Small intestine (tissue), 7 donors: ENCODE data around the gene NR1H2. TPM values are rescaled to one million over a fixed set of nuclear protein-coding genes. Genes with fewer than 3 reads are reported as not detected.
A peak's percentile ranks its signal among the peaks of the same experiment; 100 is the strongest.
"Not testable (repeated sequence)": the region's sequence is repeated elsewhere in the genome, so short reads cannot be mapped to it uniquely, and the experiment has no call there.

Experiments
- DNase-seq, 2 donors: peaks; one replicate each; pipeline versions ENCODE4 v3.0.0 to v3.0.0-alpha.2; 2013
- FAIRE-seq: peaks from 2 replicates; lab custom pipeline; 2012; peaks lifted over from hg19 to GRCh38; lab: Jason Lieb, UNC
- H3K27ac ChIP-seq, 3 donors: one replicate each; pipeline ENCODE4 v1.5.1; 2013; ENCODE audit warnings: low read length in 2 of 3, mild to moderate bottlenecking in 2 of 3, control low read depth in 1 of 3, inconsistent platforms in 1 of 3, low read depth in 1 of 3, moderate library complexity in 1 of 3
- H3K27me3 ChIP-seq, 3 donors: one replicate each; pipeline ENCODE4 v1.6.1; 2013; ENCODE audit warnings: low read length in 3 of 3, inconsistent platforms in 1 of 3; ENCODE audit not compliant: control insufficient read depth in 3 of 3, insufficient read depth in 3 of 3
- H3K36me3 ChIP-seq, 3 donors: one replicate each; pipeline ENCODE4 v1.6.1; 2013; ENCODE audit warnings: low read length in 3 of 3, inconsistent platforms in 1 of 3, low read depth in 1 of 3, mild to moderate bottlenecking in 1 of 3, moderate library complexity in 1 of 3; ENCODE audit not compliant: control insufficient read depth in 3 of 3, insufficient read depth in 2 of 3
- H3K4me1 ChIP-seq, 3 donors: one replicate each; pipeline ENCODE4 v1.6.1; 2013; ENCODE audit warnings: low read length in 2 of 3, inconsistent platforms in 1 of 3, low read depth in 1 of 3, mild to moderate bottlenecking in 1 of 3, moderate library complexity in 1 of 3; ENCODE audit not compliant: control insufficient read depth in 3 of 3, insufficient read depth in 2 of 3
- H3K4me3 ChIP-seq, 3 donors: one replicate each; pipeline ENCODE4 v1.5.1; 2013; ENCODE audit warnings: low read length in 3 of 3, control low read depth in 1 of 3, inconsistent platforms in 1 of 3, low read depth in 1 of 3, mild to moderate bottlenecking in 1 of 3, moderate library complexity in 1 of 3
- H3K9me3 ChIP-seq, 2 donors: one replicate each; pipeline ENCODE4 v1.6.1; 2013; ENCODE audit warnings: low read depth in 1 of 2, low read length in 1 of 2; ENCODE audit not compliant: control insufficient read depth in 2 of 2, insufficient read depth in 1 of 2
- WGBS, 3 donors: extraction: QIAGEN DNeasy Blood & Tissue Kit; methylation state at CpG; one replicate each; pipeline ENCODE4 v1.1.7; 2013; 5-methylcytosine and 5-hydroxymethylcytosine counted together
- polyA plus RNA-seq, 4 donors: library from polyadenylated mRNA; stranded (reverse) in 3 of 4; unstranded in 1 of 4; fragments of 200-250 nt in 3 of 4; fragments of 120-200 nt in 1 of 4; gene quantifications; one replicate each; pipeline versions ENCODE4 v1.2.1 to v1.2.3, GENCODE V29; 2013
- donor health status: healthy with polysubstance abuse.
- donor health status: control.
- donor health status: control.
- donor health status: Bipolar disorder and iron deficiency.
- donor health status: healthy.

NR1H2 gene
- polyA plus RNA-seq, 4 donors, result 40.4 to 78.4 (median 62.7) TPM

DNA sequence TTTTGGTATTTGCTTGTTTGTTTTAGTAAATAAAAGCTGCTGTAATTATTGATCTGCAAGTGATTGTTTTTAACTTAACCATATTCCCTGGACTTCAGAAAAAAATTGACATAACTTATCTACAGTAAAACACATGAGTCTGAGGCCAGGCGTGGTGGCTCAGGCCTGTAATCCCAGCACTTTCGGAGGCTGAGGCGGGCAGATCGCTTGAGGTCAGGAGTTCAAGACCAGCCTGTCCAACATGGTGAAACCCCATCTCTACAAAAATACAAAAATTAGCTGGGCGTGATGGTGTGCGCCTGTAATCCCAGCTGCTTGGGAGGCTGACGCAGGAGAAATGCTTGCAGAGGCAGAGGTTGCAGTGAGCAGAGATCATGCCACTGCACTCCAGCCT lies 22.8 kb upstream of the NR1H2 start:
- not testable (repeated sequence) for FAIRE-seq, H3K4me3 ChIP-seq, H3K9me3 ChIP-seq, H3K27ac ChIP-seq, H3K27me3 ChIP-seq, H3K4me1 ChIP-seq, H3K36me3 ChIP-seq, DNase-seq
- WGBS, 3 donors, result 89 to 99% (median 93%) methylated on average over 7 of the region's 7 CpGs

DNA sequence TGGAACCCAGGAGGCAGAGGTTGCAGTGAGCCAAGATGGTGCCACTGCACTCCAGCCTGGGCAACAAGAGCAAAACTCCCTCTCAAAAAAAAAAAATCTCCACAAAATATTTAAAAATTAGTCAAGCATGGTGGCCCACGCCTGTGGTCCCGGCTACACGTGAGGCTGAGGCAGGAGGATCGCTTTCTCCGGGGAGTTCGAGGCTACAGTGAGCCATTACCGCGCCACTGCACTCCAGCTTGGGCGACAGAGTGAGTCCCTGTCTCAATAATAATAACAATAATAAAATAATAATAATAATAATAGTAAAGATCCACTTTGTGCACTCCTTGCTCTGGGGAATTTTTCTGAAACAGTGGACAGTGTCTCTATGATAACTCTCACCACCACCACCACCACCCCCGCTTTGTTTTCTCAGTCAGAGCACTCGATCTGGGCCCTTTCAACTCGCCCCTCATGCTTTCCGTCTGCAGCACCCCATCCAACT lies 19.5 kb upstream of the NR1H2 start:
- no peaks in the 10 kb centered on the region for H3K9me3 ChIP-seq
- FAIRE-seq (no peak), DNase-seq (no peak)
- 35 to 38% (median 37%) methylated on average over 13 of the region's 13 CpGs for WGBS, 3 donors
- peaks cover 0 to 2% (median 0%) of the 10 kb centered on the region in 3 donors for H3K4me1 ChIP-seq
- H3K27ac ChIP-seq, result no peak overlapping the region
- no peaks in the 10 kb centered on the region for H3K36me3 ChIP-seq
- peaks cover 0 to 5% (median 0%) of the 10 kb centered on the region in 3 donors for H3K27me3 ChIP-seq
- H3K4me3 ChIP-seq, result no peak overlapping the region

GRCh38 chr19:50357178-50358100 lies 18.8 kb upstream of the NR1H2 start:
- Histone ChIP-seq H3K9me3 (no peaks in the 10 kb centered on the region), H3K27ac (peak overlapping the region; percentile 63 to 97 (median 73)), H3K27me3 (peaks cover 0 to 5% (median 0%) of the 10 kb centered on the region in 3 donors), H3K36me3 (no peaks in the 10 kb centered on the region), H3K4me1 (peaks cover 0 to 2% (median 0%) of the 10 kb centered on the region in 3 donors), H3K4me3 (peak overlapping the region; percentile 29 to 46 (median 37))
- peak; percentile 69 to 70 for DNase-seq
- 4 to 12% (median 6%) methylated on average over 54 of the region's 54 CpGs for WGBS, 3 donors
- no peak for FAIRE-seq

- Histone ChIP-seq H3K9me3 (no peaks in the 10 kb centered on the region), H3K36me3 (no peaks in the 10 kb centered on the region), H3K27ac (peak overlapping the region in 1 of 3 donors; percentile 97), H3K4me1 (peaks cover 0 to 2% (median 0%) of the 10 kb centered on the region in 3 donors), H3K4me3 (peak overlapping the region in 2 of 3 donors; percentile 9 to 46), H3K27me3 (peaks cover 0 to 5% (median 0%) of the 10 kb centered on the region in 3 donors)
- FAIRE-seq, result no peak
- DNase-seq, result peak; percentile 55 to 64
- 31 to 37% (median 31%) methylated on average over 52 to 54 of the region's 54 CpGs for WGBS, 3 donors
Observed at GRCh38 chr19:50358483-50359327, 17.6 kb upstream of the NR1H2 start.

DNA sequence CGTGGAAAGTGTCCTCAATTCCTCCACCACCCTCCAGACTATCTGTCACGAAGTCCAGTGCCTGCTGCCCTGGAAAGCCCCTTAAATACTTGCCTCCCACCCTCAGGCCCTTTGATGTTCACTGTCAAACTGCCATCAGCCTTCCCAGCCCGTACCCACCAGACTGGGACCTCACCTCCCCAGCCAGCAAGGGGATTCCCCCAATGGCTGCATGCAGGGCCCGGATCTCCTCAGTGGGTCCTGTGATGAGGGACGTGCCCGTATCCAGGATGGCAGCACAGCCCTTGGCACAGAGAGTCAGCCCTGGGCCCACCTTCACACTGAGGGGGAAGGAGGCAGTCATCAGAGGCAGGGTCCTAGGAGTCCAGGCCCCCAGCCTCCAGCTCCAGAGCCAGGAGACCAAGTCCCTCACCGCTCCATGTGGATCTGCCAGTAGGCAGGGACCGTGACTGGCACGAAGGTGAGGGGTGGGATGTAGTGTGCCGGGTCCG lies 16.9 kb upstream of the NR1H2 start:
- Histone ChIP-seq H3K4me1 (peaks cover 0 to 2% (median 0%) of the 10 kb centered on the region in 3 donors), H3K9me3 (no peaks in the 10 kb centered on the region), H3K27ac (no peak overlapping the region), H3K4me3 (no peak overlapping the region), H3K27me3 (peaks cover 0 to 5% (median 0%) of the 10 kb centered on the region in 3 donors), H3K36me3 (no peaks in the 10 kb centered on the region)
- WGBS, 3 donors, result 89 to 93% (median 90%) methylated on average over 11 of the region's 11 CpGs
- DNase-seq (no peak), FAIRE-seq (no peak)

GRCh38 chr19:50361290-50362029 lies 14.8 kb upstream of the NR1H2 start:
- H3K4me3 ChIP-seq, result no peak overlapping the region
- peaks cover 0 to 5% (median 0%) of the 10 kb centered on the region in 3 donors for H3K27me3 ChIP-seq
- FAIRE-seq (no peak), DNase-seq (no peak)
- no peaks in the 10 kb centered on the region for H3K9me3 ChIP-seq
- peaks cover 0 to 2% (median 0%) of the 10 kb centered on the region in 3 donors for H3K4me1 ChIP-seq
- no peaks in the 10 kb centered on the region for H3K36me3 ChIP-seq
- no peak overlapping the region for H3K27ac ChIP-seq
- WGBS, 3 donors, result 87 to 95% (median 91%) methylated on average over 7 of the region's 7 CpGs

- Histone ChIP-seq H3K27me3 (peaks cover 0 to 5% (median 0%) of the 10 kb centered on the region in 3 donors), H3K36me3 (no peaks in the 10 kb centered on the region), H3K9me3 (no peaks in the 10 kb centered on the region), H3K27ac (no peak overlapping the region), H3K4me3 (no peak overlapping the region), H3K4me1 (peaks cover 0 to 2% (median 0%) of the 10 kb centered on the region in 3 donors)
- 86 to 88% (median 88%) methylated on average over 7 of the region's 7 CpGs for WGBS, 3 donors
- DNase-seq, result no peak
- no peak for FAIRE-seq
Observed at GRCh38 chr19:50362030-50362412, 14.2 kb upstream of the NR1H2 start.
